ENCODE measurements around the gene GOPC.

GOPC gene

DNA sequence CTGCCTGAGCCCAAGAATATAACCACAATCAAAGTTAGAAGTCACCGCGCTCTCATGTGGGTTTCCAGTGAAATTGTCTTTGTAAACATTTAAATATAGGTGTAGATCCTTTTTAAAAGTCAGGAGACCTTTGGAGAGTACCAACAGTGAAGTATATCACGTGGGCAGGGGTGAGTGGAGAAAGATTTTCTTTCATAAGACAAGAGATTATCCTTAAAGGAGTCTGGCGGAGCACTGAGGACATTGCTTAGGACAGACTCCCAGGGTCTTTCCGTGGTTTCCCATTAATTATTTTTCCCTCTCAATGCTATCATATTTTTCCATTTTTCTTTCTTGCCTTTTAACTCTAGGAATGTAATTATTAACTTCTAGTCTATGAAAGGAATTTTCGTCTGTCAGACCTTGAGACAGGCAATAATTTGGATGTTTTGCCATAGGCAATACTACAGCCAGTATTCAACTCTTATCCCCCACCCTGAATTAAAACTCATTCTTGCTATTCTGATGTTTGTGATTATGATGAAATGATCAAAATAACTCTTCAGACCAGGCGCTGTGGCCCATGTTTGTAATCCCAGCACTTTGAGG lies 88.4 kb downstream of the GOPC start:
- peak; percentile 31 for DNase-seq

DNA sequence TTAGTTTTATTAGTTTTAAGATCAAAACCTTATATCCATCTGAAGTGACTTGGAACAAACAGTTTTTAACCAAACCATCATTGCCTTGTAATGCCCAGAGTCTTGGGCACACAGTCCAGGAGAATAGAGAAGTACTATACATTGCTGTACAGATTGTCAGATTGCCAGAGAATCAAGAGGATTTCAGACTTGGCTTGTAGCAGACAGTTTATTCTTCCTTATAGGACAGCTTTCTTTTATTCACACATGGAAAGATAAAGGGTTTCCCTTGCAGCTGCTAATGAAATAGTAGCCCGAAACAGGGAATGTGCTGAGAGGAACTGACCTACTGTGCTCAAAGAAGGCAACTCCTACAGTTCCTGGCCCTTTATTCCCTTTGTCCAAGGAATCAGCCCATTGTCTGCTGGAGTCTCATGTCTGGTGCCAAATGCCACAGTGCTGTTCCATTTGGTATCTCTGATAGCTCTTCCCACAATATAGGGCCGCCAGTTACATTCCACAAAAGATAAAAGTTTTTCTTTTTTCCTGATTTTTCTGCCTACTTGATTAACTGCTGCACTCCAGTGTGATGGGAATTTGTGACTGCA lies 89.2 kb downstream of the GOPC start:
- no peak for DNase-seq

DNA sequence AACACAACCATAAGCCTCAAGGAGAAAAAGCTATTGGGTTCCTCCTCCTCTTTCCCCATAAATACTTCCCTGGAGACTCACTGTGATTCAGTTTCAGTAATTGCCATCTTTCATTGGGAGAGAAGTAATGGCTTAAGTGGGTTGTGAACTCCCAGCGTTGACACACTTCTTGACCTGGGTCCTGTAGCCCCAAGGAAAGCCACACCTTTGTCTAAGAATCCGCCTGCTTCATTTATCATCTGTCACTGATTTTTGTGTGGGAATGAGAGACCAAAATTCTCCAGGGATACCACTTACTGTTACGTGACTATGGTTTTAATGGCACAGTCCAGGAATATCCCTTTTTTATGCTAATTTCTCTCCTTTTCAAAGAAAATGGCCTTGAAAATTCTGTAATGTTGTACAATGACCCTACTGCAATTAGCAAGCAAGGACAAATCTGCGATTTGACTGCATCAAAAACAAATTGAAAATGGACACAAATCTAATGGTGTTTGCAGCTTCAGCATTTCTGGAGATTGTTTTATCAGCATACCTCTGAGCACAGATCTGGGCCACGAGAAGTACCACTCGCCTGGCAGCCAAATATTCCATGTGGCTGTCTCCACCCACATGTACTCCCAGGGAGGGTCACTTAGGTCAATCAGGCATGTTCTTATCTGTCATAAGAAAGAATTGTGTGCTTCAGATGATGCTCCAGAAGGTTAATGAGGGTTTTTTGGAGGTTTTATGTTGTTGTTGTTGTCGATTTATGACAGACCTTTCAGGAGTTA lies 90.1 kb downstream of the GOPC start:
- no peak for DNase-seq
